Progenitor cell of endocrine pancreas (in vitro differentiated cells): ENCODE data around the gene GAPT. TPM values are rescaled to one million over a fixed set of nuclear protein-coding genes. Genes with fewer than 3 reads are reported as not detected.

Experiments used
- DNase-seq: peaks from one replicate; pipeline ENCODE4 v3.0.0; 2021; ENCODE audit warnings: low spot score; ENCODE audit not compliant: unreplicated experiment
- H3K27ac Mint-ChIP-seq: 2 replicates; pipeline ENCODE4 v1.8.0; 2021; ENCODE audit warnings: mild to moderate bottlenecking, moderate library complexity, mixed read lengths
- H3K27me3 Mint-ChIP-seq: 2 replicates; pipeline ENCODE4 v1.8.0; 2021; ENCODE audit warnings: mixed read lengths
- H3K36me3 Mint-ChIP-seq: 2 replicates; pipeline ENCODE4 v1.8.0; 2022; ENCODE audit warnings: mixed read lengths; ENCODE audit not compliant: insufficient read depth
- H3K4me1 Mint-ChIP-seq: 2 replicates; pipeline ENCODE4 v1.8.0; 2021; ENCODE audit warnings: low read depth, mixed read lengths
- H3K4me3 Mint-ChIP-seq: 2 replicates; pipeline ENCODE4 v1.8.0; 2021; ENCODE audit warnings: low read depth, mild to moderate bottlenecking, moderate library complexity, mixed read lengths
- H3K9me3 Mint-ChIP-seq: 2 replicates; pipeline ENCODE4 v1.8.0; 2021; ENCODE audit warnings: low read depth, mixed read lengths
- CTCF ChIP-seq: fragments of 200-600 bp; sonication (generic); IDR thresholded peaks from one replicate; pipeline ENCODE4 v1.5.0; 2021; ENCODE audit warnings: antibody characterized with exemption, mild to moderate bottlenecking; ENCODE audit not compliant: unreplicated experiment
- total RNA-seq: library from RNA; stranded (reverse); gene quantifications from 2 replicates; pipeline ENCODE4 v1.2.1, GENCODE V29; 2021

The GAPT gene
- total RNA-seq, 1 donor from 2014 or later, result not detected

DNA sequence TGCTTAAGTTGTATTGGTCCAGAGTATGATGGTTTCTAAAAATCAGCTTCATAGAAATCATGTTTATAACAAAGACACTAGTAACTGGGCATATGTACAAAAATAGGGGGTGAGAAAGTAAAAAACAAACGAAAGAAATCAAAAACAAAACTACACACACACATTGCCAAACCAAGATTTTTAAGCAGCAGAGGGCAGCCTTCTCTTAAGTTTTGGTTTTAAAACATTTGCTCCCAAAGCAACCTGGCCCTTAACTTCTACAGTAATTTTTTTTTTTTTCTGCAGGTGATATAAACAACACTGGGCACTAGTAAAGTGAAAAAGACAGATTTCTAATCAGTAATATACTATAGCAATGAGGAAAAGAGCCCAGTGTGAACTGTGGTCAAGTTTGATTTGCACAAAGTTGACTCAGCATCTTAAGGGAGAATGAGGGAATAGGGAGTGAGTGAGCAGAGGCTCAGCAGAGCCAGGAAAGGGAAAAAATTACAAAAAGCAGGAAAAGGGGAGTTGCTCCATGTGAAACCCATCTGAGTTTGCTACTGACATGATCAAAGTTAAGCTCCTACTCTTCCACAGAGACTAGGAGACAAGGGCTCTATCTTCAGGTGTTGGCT is 13.4 kb upstream of the GAPT start:
- Mint-ChIP-seq H3K9me3 (peaks cover 20% of the 10 kb centered on the region), H3K36me3 (peaks cover 5% of the 10 kb centered on the region), H3K27me3 (no peaks in the 10 kb centered on the region), H3K4me3 (no peak overlapping the region), H3K27ac (no peak overlapping the region), H3K4me1 (peaks cover 5% of the 10 kb centered on the region)
- TF ChIP-seq CTCF, result peak; percentile 50
- DNase-seq, result no peak

DNA sequence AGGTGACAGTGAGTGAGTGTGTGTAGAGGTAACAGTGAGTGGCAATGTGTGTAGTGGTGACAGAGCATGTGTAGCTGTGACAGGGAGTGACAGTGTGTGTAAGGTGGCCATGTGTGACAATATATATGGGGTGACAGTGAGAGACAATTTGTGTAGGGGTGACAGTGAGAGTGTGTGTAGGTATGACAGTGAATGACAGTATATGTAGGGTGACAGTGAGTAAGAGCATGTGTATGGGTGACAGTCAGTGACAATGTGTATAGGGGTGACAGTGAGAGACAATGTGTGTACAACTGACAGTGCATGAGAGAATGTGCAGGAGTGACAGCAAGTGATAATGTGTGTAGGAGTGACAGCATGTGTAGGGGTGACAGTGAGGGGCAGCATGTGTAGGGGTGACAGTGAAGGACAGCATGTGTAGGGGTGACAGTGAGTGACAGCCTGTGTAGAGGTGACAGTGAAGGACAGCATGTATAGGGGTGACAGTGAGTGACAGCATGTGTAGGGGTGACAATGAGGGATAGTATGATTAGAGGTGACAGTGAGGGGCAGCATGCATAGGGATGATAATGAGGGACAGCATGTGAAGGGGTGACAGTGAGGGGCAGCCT is 10.1 kb upstream of the GAPT start:
- no peak for DNase-seq
- peaks cover 8% of the 10 kb centered on the region for H3K4me1 Mint-ChIP-seq
- no peak overlapping the region for H3K27ac Mint-ChIP-seq
- H3K27me3 Mint-ChIP-seq, result no peaks in the 10 kb centered on the region
- no peak for TF ChIP-seq CTCF
- no peak overlapping the region for H3K4me3 Mint-ChIP-seq
- H3K36me3 Mint-ChIP-seq, result no peaks in the 10 kb centered on the region
- peaks cover under 1% of the 10 kb centered on the region for H3K9me3 Mint-ChIP-seq

DNA sequence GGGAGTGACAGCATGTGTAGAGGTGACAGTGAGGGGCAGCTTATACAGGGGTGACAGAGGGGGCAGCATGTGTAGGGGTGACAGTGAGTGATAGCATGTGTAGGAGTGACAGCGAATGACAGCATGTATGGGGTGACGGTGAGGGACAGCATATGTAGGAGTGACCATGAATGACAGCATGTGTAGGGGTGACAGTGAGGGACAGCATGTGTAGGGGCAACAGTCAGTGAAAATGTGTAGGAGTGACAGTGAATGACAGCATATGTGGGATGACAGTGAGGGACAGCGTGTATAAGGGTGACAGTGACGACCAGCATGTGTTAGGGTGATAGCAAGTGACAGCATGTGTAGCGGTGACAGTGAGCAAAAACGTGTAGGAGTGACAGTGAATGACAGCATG is 9.4 kb upstream of the GAPT start:
- H3K36me3 Mint-ChIP-seq, result no peaks in the 10 kb centered on the region
- H3K4me3 Mint-ChIP-seq, result no peak overlapping the region
- H3K9me3 Mint-ChIP-seq, result no peaks in the 10 kb centered on the region
- H3K4me1 Mint-ChIP-seq, result peaks cover 8% of the 10 kb centered on the region
- DNase-seq, result no peak
- TF ChIP-seq CTCF, result no peak
- H3K27ac Mint-ChIP-seq, result no peak overlapping the region
- no peaks in the 10 kb centered on the region for H3K27me3 Mint-ChIP-seq

- no peak for DNase-seq
- Mint-ChIP-seq H3K9me3 (no peaks in the 10 kb centered on the region), H3K36me3 (no peaks in the 10 kb centered on the region), H3K27me3 (no peaks in the 10 kb centered on the region), H3K4me1 (peaks cover 8% of the 10 kb centered on the region), H3K27ac (no peak overlapping the region), H3K4me3 (no peak overlapping the region)
- TF ChIP-seq CTCF, result no peak
These were observed 8.7 kb upstream of the GAPT start for GRCh38 chr5:58482536-58482935.

- no peak for TF ChIP-seq CTCF
- no peak for DNase-seq
- Mint-ChIP-seq H3K4me1 (peaks cover 3% of the 10 kb centered on the region), H3K4me3 (no peak overlapping the region), H3K9me3 (no peaks in the 10 kb centered on the region), H3K27me3 (no peaks in the 10 kb centered on the region), H3K27ac (no peak overlapping the region), H3K36me3 (no peaks in the 10 kb centered on the region)
These were observed 6.7 kb upstream of the GAPT start for GRCh38 chr5:58484505-58484904.
